Sciatic nerve (tissue), 2 donors: Measurements from ENCODE around the gene SPRED2. TPM values are rescaled to one million over a fixed set of nuclear protein-coding genes. Genes with fewer than 3 reads are reported as not detected.
A peak's percentile ranks its signal among the peaks of the same experiment; 100 is the strongest.

Experiments
- ATAC-seq: fragments of 200-7000 bp; cut with Tn5 transposase; one replicate; pipeline ENCODE4 v1.9.1; 2020; ENCODE audit warnings: mild to moderate bottlenecking, moderate library complexity
- DNase-seq: peaks from one replicate; pipeline ENCODE4 v3.0.0-alpha.2; 2020; ENCODE audit warnings: low spot score
- intact Hi-C: fragments of 100-400 bp; cut with DNase I; formaldehyde crosslinking; loops from one replicate; pipeline ENCODE4 v1.14.2; 2022
- total RNA-seq: library from RNA; stranded (reverse); fragmentation: NEBNext Ultra II Directional; extraction: Animal tissue kit (Norgen Biotek cat#: 25700); gene quantifications from one replicate; pipeline ENCODE4 v1.2.1, GENCODE V29; 2021
- donor health status: DM: no; HTN: no; CAD: no.
- donor health status: DM: no; HTN: no; CAD: no.

The SPRED2 gene
- total RNA-seq, 1 donor from 2014 or later, result 64.7 TPM

DNA sequence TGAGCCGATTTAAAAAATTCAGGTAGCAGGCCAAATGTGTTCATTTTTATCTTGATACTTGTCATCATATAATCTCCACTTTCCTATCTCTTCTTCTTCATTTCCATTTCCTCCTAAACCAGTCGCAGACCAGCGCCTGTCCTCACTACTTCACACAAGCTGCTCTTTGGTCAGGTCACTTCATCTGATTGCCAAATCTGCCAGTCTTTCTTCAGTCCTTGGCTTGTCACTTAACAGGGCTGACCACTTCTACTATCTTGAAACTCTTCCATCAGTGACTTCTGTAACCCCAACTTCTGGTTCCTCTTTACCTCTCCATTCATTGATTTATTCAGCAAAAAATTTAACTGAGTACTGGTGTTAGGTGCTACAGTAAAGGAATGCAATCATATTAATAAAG lies 18.0 kb upstream of the SPRED2 start:
- DNase-seq (no peak), ATAC-seq (no peak)
- intact Hi-C loops, result no loop called here

DNA sequence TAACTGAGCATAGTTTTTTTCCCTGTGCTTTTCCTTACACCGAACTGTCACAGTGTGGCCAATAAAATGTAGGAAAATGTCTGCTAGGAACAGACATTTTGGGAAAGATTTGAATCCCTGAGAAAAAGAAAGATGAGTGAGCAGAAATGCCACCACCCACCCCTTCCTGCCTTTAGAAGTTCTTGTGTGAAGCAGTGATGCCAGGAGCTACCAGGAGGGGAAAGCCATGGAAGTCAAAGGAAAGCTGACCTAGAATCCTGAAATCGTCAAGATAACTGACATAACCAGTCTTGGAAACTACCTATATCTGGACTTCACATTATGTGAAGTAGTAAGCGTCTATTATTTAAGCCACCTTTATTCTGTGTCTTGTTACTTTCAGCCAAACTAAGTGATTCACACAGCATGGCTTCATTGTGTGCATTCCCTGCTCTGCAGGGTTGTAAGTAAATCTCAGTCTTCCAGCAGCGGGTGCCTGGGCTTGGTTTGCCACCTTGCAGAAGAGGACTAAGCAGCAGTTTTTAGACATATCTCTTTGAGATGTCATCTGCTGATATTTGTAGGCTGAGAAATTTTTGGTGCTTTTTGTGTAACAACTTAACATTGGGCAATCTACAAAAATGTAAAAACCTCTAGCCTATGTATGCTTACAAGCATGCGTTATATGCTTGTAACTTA lies 11.2 kb upstream of the SPRED2 start:
- no peak for ATAC-seq
- intact Hi-C loops, result loop anchor here (5.0 kb wide), 1 partner anchor 871 kb away; no protein-coding TSS in a partner anchor
- DNase-seq, result no peak

DNA sequence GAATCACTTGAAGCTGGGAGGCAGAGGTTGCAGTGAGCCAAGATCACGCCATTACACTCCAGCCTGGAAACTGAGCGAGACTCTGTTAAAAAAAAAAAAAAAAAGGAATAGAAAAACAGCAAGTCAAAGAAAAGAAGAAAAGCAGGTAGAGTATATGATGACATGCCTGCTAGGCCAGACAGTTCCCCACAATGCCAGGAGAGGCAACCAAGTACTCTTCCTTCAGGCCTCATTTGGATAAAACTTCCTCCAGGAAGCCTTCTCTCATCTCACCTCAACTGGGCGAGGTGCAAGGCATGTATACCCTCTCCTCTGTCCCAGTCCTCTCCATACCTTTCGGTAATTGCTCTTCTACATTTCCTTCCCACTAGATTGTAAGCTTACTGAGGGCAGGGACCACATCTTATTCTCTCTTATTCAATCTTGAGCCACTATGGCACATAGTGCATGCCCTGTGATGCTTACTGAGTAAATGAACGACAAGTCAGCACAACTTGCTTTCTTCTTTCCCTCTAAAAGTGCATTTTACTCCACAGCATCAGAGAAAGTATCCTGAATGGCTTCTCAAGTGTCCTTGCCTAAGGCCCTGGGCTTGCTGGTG lies 10.1 kb upstream of the SPRED2 start:
- DNase-seq (no peak), ATAC-seq (no peak)
- intact Hi-C loops, result loop anchor here (5.0 kb wide), 1 partner anchor 870 kb away; no protein-coding TSS in a partner anchor

DNA sequence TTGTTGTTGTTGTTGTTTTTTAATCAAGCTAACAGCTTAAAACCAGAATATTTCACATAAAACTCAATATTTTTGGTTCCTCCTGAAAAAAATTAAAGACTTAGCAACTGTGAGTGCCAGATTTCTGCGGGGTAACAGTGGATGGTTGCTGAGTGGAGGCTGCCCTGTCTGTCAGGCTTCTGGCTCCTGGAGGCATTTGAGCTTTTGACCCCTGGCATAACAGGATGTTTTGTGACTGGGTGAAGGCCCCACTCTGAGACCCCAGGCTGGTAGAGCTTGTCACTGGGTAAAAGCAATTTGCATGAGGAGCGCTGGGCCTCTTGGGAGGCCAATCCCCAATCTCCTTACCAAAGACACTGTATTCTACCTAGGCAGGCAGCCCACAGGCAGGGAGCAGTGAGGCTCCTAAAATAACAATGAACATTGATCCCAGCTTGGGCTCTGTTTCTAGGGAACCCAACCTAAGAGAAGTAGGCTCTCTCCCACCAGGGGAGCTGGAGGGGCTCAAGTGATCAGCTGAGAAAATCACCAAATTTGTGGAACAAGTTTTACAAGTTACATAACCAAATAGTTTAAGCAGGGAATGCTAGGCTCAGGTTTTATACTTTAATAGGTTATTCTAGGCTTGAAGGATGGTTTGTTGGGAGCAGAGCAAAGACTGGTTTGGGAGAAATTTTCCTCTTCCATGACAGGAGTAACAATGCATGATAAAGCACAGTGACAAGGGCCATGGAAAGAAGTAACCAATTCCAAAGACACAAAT lies 5.9 kb upstream of the SPRED2 start:
- ATAC-seq, result no peak
- intact Hi-C loops, result loop anchor here (10.0 kb wide), 1 partner anchor 144 kb away; no protein-coding TSS in a partner anchor

DNA sequence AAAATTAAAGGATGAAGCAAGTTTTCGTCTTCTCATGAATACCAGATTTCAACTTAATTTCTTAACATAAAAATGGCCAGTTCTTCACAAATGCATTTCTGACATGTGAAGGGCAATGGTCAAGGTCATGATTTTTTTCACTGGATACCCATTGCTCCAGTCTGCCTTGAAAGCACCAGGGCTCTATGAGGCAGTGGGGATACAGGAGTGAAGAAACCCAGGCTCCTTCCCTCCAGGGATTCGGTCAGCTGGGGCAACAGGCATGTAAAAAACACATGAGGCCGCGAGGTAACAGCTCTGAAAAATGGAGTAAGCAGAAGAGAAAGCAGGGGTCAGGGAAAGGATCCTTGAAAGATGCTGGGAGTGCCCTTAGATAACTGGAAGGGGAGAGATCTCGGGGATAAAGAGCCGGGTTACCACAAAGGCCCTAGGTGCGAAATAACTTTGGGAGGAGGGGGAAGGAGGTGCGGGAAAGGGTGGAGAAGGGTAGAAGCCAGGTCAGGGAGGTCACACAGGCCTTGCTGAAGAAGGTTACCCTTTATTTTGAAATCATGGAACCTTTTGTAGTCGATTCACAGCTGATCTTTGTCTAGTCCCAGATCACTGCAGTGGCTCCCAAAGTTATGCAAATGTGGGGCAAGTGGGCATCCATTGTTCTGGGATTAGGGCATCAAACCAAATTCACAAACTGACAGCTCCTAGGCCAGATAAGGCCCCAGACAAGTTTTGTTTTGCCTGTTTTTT lies 5.2 kb upstream of the SPRED2 start:
- intact Hi-C loops, result loop anchor here (10.0 kb wide), 1 partner anchor 143 kb away; no protein-coding TSS in a partner anchor
- ATAC-seq, result no peak
- no peak for DNase-seq

More for the DNA sequence above, 5.9 kb upstream of the SPRED2 start:
- DNase-seq, result no peak

DNA sequence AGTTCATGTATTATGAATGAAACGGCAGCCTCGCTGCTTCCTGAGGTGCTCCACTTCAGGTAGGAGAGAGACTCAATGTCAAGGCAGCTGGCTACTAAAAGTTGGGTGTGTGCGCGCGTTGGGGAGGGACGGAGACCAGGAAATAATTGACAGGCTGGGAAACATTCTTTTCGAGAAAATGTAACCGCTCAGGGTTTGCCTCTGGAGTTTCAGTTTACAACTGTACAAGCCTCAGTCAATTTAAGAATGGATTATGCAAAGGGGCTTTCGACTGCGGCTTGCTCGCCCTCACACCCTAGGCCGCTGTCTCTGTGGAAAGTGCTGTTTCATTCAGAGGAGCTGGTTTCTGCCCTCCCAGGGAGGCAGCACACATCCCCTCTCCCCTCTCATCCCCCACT lies 4.4 kb upstream of the SPRED2 start:
- ATAC-seq (peak; percentile 1), DNase-seq (no peak)
- intact Hi-C loops, result loop anchor here (10.0 kb wide), 1 partner anchor 142 kb away; no protein-coding TSS in a partner anchor

DNA sequence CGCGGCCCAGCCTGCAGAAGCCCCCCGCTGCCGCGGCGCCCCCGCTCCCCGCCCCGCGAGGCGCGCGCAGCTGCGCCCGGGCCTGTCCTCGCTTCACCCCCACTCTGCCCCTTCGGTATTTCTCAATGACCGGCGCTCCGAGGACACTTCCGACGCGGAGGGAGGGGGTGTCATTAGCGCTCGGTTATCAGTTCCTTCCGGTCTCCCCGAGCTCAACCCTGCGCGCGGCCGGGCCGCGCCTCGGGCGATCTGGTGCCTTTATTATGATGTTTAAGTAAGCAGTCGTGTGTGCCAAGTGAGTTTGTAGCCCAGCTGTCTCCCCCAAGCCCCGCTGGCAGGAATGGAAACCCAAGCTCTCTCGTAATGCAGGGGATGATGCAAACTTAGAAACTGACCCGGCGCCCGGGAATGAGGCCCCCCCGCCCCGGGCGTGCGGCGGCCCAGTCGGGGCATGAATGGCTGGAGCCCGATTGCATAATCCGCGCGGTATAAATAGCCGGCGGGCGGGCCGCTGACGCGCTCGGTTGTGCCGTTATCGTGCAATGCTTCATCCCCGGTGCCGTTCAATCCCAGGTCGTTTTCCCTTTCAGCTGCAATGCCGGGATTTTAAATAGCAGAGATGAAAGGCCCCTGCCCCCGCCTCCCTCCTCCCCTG lies 3.9 kb upstream of the SPRED2 start:
- intact Hi-C loops, result loop anchor here (10.0 kb wide), 1 partner anchor 141 kb away; no protein-coding TSS in a partner anchor
- DNase-seq (peak; percentile 96), ATAC-seq (peak; percentile 84)

DNA sequence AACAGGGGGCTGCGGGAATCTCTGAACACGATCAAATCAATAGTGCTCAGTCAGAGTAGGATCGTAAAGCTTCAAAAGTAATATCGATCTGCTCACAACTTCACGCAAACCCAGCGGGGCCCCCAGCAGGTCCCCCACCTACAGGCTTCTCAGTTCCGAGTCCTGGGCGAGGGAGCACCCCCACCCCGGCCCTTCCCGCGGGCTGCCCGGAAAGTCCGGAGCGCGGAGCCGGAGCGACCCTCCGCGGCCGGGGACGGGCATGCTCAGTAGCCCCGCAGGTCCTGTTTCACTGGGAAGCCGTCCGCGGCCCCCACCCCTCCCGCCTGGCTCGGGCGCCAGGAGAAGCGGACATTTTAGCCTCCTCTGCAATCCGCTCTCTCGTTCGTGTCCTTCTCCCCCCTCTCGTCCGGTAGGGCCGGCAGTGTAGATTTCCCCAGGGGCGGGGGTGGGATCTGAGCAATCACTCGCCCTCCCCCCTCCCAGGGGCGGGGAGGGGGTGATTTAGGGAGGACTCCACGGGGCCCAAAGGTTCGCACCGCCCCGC lies 3.3 kb upstream of the SPRED2 start:
- DNase-seq (peak; percentile 93), ATAC-seq (peak; percentile 72)
- intact Hi-C loops, result loop anchor here (10.0 kb wide), 1 partner anchor 141 kb away; no protein-coding TSS in a partner anchor

DNA sequence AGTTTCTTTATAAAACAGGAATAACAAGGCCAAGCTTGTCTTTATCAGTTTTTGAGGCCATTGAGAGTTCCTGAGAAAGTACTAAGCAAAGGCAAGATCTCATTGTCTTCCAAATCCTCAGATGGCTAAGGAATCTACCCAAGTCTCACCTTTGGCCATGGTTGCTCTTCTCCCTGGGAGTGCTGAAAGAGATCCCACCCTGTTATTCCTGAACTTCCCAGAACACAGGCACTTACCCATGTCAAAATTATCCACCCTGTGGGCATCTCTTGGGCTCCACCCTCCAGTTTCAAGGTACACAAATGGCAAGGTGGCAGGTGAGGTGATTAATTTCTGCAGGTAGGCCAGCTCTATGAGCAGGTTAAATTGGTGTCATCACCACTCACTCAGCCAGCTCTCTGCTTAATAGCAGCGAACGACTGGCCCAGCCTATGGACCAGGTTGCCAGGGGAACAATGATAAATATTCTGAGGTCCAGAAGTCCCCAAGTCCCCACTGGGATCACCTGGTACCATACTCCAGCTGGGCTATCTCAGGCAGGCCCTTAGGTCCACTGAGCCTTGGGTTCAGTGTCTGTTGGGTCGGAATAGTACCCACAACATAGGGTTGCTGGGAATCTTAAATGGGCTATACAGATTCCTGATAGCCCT lies 2.3 kb upstream of the SPRED2 start:
- intact Hi-C loops, result loop anchor here (10.0 kb wide), 1 partner anchor 140 kb away; no protein-coding TSS in a partner anchor
- no peak for DNase-seq
- no peak for ATAC-seq

DNA sequence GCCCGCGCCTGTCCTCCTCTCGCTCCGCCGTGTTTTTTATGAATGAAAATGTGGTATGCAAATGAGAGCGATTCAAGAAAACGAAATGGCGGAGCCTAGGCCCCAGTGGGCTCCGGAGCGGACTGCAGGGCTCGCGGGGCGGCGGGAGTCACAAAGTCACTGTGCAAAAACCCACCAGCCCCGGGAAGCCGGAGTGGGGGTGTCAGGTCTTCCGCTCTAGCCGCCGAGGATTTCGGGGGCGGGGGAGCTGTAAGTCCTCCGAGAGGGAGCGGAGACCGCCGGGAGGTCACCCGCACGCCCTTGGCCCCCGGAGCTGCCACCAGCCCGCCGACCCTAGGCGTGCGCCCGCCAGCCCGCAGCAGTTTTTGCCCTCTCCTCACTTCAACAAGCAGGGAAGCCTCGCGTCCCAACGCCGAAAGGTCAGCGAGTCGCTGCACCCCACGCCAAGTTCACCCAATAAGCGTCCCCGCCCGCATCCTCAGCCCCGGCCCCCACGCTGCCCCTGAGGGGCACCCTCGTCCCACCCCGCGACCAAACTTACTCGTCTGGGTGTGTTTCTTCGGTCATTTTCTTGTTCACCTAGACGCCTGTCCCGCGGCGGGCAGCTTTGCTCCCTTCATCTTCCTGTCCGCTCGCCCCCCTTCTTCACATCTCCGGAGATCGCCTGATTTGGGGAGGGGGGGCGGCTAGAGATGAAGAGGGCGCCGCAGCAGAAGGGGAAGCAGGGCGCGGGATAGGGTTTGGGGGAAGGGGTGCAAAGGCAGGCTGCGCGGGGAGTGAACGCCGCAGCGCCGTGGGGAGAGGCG lies 775 bp downstream of the SPRED2 start:
- intact Hi-C loops, result loop anchor here (10.0 kb wide), 1 partner anchor 137 kb away; no protein-coding TSS in a partner anchor
- ATAC-seq (no peak), DNase-seq (peak; percentile 80)

DNA sequence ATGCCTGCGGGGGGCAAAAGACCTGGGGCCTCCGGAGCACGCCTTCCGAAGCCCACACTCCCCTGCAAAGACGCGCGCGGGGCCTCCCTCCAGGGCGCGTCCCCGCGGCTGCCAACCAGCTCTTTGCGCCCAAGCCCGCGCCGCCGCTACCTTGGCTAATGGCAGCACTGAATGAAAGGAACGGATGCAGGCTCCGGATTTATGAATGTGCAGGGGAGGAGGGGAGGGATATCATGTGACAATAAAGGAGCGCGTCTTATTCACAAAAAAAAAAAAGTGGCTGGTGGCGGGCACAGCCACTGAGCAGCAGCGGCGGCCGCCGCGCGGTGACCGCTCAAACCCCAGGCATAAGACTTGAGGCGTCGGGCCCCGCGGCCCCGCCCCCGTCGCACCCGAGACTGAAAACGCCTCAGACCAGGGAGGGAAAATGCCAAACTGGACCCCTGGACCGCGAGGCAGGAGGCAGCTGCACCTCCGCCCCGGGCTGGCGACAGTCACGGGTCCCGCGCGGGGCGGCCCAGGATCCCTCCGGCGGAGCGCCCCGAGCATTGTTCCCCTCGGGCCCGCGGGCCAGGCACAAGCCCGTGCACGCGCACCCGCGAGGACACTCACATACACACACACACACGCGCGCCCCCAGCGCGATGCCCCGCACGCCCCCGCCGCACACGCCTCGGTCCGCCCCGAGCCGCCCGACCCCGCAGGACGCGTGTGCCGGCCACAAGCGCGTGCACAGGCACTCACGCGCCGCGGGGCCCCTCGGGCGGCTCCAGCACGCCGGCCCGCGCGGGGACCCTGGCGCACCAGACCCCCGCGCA lies 1.6 kb downstream of the SPRED2 start:
- intact Hi-C loops, result loop anchor here (10.0 kb wide), 1 partner anchor 136 kb away; no protein-coding TSS in a partner anchor
- ATAC-seq (peak; percentile 18), DNase-seq (peak; percentile 77)

DNA sequence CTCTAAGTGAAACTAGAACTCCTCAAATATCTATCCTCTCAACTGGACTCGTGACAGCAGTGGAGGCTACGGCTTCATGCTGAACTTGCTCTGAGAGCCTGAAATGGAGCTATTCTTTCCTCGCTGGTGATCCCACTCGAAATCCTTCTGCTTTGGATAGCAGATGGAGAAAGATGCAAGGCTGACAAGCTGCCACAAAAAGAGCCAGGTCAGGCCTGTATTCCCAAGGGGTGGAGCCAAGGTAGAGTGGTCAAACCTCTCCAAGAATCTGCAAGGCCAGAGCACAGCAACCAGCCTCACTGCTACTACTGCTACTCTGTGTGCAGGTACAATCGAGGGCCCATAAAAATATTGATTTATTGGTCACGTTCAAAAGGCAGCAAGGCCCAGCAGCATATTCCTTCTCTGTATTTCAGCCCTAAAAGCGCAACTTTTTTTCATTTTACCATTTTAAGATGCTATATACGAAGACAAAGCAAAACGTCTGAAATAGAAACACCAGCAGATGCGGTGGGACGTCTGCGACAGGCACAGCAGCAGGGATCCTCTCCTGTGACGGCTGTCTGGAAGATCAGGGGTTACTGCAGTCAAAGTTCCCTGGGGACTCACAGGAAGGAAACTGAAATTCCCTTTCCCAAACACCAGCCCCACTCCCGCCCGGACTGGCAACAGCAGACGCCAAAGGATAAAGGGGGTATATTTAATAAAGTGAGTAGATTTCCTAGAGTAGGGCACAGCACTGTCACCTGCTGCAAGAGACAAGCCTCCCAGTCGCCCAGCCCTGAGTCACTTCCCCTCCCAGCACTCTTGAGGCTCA lies 2.4 kb downstream of the SPRED2 start:
- intact Hi-C loops, result loop anchor here (10.0 kb wide), 1 partner anchor 135 kb away; no protein-coding TSS in a partner anchor
- DNase-seq (no peak), ATAC-seq (no peak)

DNA sequence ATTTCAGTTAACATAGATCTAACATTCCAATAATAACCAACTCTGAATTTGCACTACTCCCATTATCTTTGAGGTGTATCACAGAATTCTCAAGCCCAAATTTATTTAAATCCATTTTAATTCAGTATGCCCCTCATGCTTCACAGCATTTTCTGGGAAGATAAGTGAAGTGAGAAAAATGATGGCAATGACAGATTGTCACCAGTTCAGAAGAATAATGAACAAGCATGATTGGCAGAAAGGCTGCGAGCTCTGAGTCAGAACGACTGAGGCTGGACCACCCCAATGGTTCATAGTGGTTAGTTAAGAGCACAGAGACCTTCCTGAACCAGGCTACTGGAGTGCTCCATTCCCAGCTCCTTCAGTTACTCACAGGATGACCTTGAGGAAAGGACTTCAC lies 4.9 kb downstream of the SPRED2 start:
- no peak for DNase-seq
- intact Hi-C loops, result no loop called here
- ATAC-seq, result no peak

DNA sequence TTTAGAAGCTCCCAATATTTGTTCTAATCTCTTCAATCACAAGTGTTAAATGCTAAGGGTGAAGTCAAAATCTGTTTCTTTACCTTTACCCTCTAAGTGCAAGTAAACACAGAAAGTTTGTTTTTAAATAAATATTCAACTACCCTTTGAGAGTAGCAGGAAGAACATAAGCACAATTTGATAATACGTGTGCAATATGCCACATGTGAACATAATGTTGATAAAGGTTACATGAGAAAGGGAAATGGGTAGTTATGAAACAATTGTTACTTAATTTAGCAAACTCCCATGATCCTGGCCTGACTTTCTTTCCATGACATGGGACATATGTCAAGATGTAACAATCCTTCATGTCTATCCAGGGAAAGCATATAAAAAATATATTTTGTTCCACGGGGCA lies 7.1 kb downstream of the SPRED2 start:
- intact Hi-C loops, result no loop called here

DNA sequence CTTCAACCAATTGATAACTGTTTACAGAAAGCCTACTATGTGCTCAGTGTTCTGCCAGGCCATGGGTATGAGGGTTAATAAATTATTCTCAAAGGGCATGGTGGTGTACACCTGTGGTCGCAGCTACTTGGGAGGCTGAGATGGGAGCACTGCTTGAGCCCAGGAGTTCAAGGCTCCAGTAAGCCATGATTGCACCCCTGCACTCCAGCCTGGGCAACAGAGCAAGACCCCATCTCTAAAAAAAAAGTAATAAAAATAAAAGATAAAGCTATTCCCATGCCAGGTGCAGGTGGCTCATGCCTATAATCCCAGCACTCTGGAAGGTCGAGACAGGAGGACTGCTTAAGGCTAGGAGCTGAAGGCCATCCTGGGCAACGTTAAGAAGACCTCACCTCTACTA lies 8.0 kb downstream of the SPRED2 start:
- intact Hi-C loops, result no loop called here
- ATAC-seq (no peak), DNase-seq (no peak)

More for the DNA sequence above, 7.1 kb downstream of the SPRED2 start:
- ATAC-seq (no peak), DNase-seq (no peak)
